Activated CD4-positive, alpha-beta T cell treated with anti-CD3 and anti-CD28 coated beads, Interleukin-2, amount 10 ng/mL, durations not matched to agents 7 days and 5 days (primary cell): Measurements from ENCODE around the gene VWDE. TPM values are rescaled to one million over a fixed set of nuclear protein-coding genes. Genes with fewer than 3 reads are reported as not detected.

Source experiments
- CTCF ChIA-PET: fragments of 350-600 bp; sonication (Branson Sonifier 250); formaldehyde crosslinking; loops from one replicate; lab custom pipeline; 2021; ENCODE audit warnings: antibody characterized with exemption; lab: Charles Lee
- POLR2A ChIA-PET: fragments of 350-600 bp; sonication (Branson Sonifier 250); formaldehyde crosslinking; loops from one replicate; lab custom pipeline; 2021; ENCODE audit warnings: antibody characterized with exemption; lab: Charles Lee
- DNase-seq: peaks from one replicate; pipeline ENCODE4 v3.0.0-alpha.2; 2020
- H3K27ac Mint-ChIP-seq: one replicate; pipeline ENCODE4 v1.8.0; 2021; ENCODE audit warnings: mild to moderate bottlenecking, moderate library complexity, mixed read lengths
- H3K27me3 Mint-ChIP-seq: one replicate; pipeline ENCODE4 v1.8.0; 2021; ENCODE audit warnings: mixed read lengths
- H3K36me3 Mint-ChIP-seq: one replicate; pipeline ENCODE4 v1.8.0; 2021; ENCODE audit warnings: low read depth, mixed read lengths
- H3K4me1 Mint-ChIP-seq: one replicate; pipeline ENCODE4 v1.8.0; 2021; ENCODE audit warnings: mixed read lengths
- H3K4me3 Mint-ChIP-seq: one replicate; pipeline ENCODE4 v1.8.0; 2021; ENCODE audit warnings: mild to moderate bottlenecking, moderate library complexity, mixed read lengths
- H3K9me3 Mint-ChIP-seq: one replicate; pipeline ENCODE4 v1.8.0; 2021; ENCODE audit warnings: mixed read lengths
- total RNA-seq, 2 experiments: library from RNA; stranded (reverse); gene quantifications; one replicate each; pipeline ENCODE4 v1.2.3, GENCODE V29; 2021

The VWDE gene
- total RNA-seq, 2 experiments from 2014 or later = 3.2 to 3.5 TPM

DNA sequence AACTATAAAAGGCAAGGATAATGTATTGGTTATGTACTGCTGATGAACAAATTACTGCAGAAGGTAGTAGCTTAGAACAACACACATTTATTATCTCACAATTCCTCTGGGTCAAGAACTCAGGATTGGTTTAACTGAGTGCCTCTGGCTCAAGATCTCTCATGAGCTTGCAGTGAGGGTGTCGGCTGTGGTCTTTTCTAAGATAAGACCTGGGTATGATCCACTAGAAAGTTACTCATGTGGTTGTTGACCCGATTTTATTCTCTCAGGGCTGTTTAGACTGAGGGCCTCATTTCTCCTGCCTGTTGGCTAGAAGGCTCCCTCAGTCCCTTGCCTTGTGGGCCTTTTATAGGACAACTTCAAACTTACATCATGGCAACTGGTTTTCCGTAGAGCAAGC is 86.7 kb downstream of the VWDE start:
- H3K27ac Mint-ChIP-seq = no peak overlapping the region
- no peaks in the 10 kb centered on the region for H3K36me3 Mint-ChIP-seq
- no peaks in the 10 kb centered on the region for H3K27me3 Mint-ChIP-seq
- H3K9me3 Mint-ChIP-seq = no peaks in the 10 kb centered on the region
- no peak for DNase-seq
- peaks cover 6% of the 10 kb centered on the region for H3K4me1 Mint-ChIP-seq
- POLR2A ChIA-PET = no interaction called here
- H3K4me3 Mint-ChIP-seq = no peak overlapping the region
- CTCF ChIA-PET = no interaction called here

DNA sequence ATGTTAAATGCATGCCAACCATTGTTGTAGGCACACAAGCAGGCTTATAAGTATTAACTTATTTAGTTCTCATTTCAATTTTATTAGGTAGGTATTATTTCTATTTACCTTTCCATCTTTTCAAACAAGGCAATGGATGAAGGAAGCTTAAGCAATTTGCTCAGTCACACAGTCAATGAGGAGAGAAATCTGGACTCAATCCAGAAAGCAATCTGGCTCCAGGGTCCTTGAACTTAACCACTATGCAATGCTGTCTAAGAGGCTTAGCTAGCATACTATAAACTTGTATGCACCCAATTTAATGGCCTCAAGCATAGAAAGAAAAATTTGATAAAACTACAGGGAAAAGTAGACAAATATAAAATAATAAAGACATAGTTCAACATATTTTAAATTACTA is 88.6 kb downstream of the VWDE start:
- Mint-ChIP-seq H3K9me3 (peaks cover 5% of the 10 kb centered on the region), H3K4me3 (no peak overlapping the region), H3K27me3 (no peaks in the 10 kb centered on the region), H3K36me3 (no peaks in the 10 kb centered on the region), H3K4me1 (peaks cover 6% of the 10 kb centered on the region), H3K27ac (no peak overlapping the region)
- ChIA-PET POLR2A (no interaction called here), CTCF (no interaction called here)
- no peak for DNase-seq

DNA sequence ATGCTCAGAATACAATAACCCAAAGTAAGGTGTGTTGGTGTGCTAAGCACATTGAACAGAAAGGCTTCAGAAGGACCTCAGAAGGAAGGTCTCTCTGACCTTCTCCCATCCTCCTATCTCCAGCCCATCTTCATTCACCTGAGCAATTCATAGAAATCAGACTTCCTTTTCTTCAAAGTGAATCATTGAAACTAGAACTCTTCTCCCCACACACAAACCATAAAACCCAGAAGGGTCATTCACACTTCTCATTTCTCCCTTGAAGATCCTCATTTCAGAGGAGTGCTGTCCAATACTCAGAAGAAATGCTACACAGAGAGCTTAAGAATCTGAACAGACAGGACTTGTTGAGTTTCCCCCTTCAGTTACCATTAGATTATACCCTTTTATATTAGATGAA is 89.5 kb downstream of the VWDE start:
- Mint-ChIP-seq H3K36me3 (no peaks in the 10 kb centered on the region), H3K9me3 (peaks cover 5% of the 10 kb centered on the region), H3K4me3 (no peak overlapping the region), H3K27ac (no peak overlapping the region), H3K4me1 (peaks cover 6% of the 10 kb centered on the region), H3K27me3 (no peaks in the 10 kb centered on the region)
- no peak for DNase-seq
- CTCF ChIA-PET = no interaction called here
- POLR2A ChIA-PET = no interaction called here

DNA sequence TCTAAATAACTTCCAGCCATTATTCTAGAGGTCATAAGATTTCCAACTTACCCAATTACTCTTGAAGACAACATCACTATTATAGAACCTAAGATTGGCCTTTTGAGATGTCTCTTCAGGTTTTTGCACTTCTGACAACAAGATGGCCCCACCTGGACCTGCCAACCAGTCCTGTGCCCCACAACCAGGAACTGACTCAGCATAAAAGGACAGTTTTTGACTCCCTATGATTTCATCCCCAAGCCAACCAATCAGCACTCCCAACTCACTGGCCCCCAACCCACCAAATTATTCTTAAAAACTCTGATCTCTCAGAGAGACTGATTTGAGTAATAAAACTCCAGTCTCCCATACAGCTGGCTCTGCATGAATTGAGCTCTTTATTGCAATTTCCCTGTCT is 98.2 kb downstream of the VWDE start:
- POLR2A ChIA-PET = no interaction called here
- Mint-ChIP-seq H3K9me3 (no peaks in the 10 kb centered on the region), H3K4me1 (peaks cover 2% of the 10 kb centered on the region), H3K36me3 (no peaks in the 10 kb centered on the region), H3K27me3 (no peaks in the 10 kb centered on the region), H3K27ac (no peak overlapping the region), H3K4me3 (no peak overlapping the region)
- DNase-seq = no peak
- CTCF ChIA-PET = no interaction called here

DNA sequence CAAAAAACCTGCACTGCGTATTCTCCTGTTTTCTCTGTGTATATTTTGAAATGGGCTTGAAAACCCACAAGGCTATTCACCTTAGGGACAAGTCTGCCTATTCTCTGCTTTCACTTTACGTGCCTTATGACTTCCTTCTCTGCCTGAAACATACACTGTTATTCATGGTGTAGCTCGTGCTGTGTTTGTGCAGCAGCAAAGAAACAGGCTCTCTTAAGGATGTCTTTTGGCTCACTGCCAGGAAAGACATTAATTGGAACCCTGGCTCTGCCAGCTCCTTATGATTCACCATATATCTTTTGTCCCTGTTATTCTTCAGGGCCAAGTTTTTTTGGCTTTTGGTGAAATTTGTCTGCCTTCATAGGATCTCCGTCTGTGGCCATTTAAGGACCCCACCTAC is 100.2 kb downstream of the VWDE start:
- CTCF ChIA-PET = no interaction called here

DNA sequence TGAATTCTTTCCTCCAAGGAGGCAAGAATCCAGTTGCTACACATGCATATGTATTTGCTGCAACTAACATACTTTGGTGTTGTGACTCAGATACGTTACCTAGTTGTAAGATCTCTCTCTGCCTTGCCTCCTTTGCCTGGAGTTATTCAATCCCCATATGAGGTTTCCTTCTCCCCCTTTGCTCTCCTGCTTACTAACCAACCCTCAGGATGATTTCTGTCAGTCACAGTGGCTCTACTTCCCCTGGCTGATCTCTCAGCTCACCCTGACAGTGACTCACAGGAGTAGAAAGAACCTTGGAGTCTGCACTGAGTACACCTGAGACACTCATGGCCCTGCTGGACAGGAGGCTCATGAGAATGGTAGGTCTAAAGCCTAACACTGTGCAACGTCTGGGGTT is 100.6 kb downstream of the VWDE start:
- ChIA-PET POLR2A (no interaction called here), CTCF (no interaction called here)
- H3K9me3 Mint-ChIP-seq = no peaks in the 10 kb centered on the region
- no peaks in the 10 kb centered on the region for H3K36me3 Mint-ChIP-seq
- H3K4me1 Mint-ChIP-seq = peaks cover 2% of the 10 kb centered on the region
- DNase-seq = no peak
- H3K27me3 Mint-ChIP-seq = no peaks in the 10 kb centered on the region
- no peak overlapping the region for H3K27ac Mint-ChIP-seq
- no peak overlapping the region for H3K4me3 Mint-ChIP-seq

More for the DNA sequence above, 100.2 kb downstream of the VWDE start:
- Mint-ChIP-seq H3K9me3 (no peaks in the 10 kb centered on the region), H3K4me1 (peaks cover 2% of the 10 kb centered on the region), H3K27ac (no peak overlapping the region), H3K36me3 (no peaks in the 10 kb centered on the region), H3K4me3 (no peak overlapping the region), H3K27me3 (no peaks in the 10 kb centered on the region)
- DNase-seq = no peak
- POLR2A ChIA-PET = no interaction called here

DNA sequence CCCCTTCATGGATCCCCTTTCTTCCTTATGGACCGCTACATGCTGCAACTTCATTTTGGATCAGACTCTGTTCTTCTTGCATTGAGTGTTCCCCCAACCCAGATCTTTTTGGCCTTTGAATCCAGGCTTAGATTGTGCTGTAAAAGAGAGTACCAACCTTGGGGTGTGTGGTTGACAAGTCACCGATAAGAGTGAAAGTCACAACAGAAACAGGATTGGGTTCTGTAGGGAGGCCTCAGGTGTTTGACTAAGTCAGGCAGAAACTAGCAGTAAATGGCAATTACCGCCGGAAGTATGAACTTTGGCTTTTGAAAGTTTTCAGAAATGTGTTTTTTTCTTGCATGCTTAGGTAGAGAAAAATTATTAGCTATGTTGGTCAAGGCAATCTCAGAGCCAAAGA is 103.2 kb downstream of the VWDE start:
- Mint-ChIP-seq H3K4me3 (no peak overlapping the region), H3K4me1 (peaks cover 6% of the 10 kb centered on the region), H3K36me3 (no peaks in the 10 kb centered on the region), H3K27me3 (no peaks in the 10 kb centered on the region), H3K27ac (no peak overlapping the region), H3K9me3 (no peaks in the 10 kb centered on the region)
- no peak for DNase-seq
- ChIA-PET CTCF (no interaction called here), POLR2A (no interaction called here)

DNA sequence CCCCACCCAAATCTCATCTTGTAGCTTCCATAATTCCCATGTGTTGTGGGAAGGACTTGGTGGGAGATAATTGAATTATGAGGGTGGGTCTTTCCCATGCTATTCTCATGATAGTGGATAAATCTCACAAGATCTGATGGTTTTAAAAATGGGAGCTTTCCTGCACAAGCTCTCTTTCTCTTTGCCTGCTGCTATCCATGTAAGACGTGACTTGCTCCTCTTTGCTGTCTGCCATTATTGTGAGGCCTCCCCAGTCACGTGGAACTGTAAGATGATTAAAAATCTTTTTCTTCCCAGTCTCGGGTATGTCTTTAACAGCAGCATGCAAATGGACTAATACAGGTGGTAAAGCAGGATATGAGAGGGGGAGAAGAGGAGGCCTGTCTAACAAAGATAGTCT is 104.3 kb downstream of the VWDE start:
- H3K36me3 Mint-ChIP-seq = no peaks in the 10 kb centered on the region
- H3K9me3 Mint-ChIP-seq = no peaks in the 10 kb centered on the region
- ChIA-PET POLR2A (no interaction called here), CTCF (interaction anchor here (0.8 kb wide), 1 partner anchor 10 kb away, joined by 5 read pairs; no protein-coding TSS in a partner anchor)
- no peak for DNase-seq
- H3K27me3 Mint-ChIP-seq = no peaks in the 10 kb centered on the region
- peaks cover 6% of the 10 kb centered on the region for H3K4me1 Mint-ChIP-seq
- H3K4me3 Mint-ChIP-seq = no peak overlapping the region
- no peak overlapping the region for H3K27ac Mint-ChIP-seq

DNA sequence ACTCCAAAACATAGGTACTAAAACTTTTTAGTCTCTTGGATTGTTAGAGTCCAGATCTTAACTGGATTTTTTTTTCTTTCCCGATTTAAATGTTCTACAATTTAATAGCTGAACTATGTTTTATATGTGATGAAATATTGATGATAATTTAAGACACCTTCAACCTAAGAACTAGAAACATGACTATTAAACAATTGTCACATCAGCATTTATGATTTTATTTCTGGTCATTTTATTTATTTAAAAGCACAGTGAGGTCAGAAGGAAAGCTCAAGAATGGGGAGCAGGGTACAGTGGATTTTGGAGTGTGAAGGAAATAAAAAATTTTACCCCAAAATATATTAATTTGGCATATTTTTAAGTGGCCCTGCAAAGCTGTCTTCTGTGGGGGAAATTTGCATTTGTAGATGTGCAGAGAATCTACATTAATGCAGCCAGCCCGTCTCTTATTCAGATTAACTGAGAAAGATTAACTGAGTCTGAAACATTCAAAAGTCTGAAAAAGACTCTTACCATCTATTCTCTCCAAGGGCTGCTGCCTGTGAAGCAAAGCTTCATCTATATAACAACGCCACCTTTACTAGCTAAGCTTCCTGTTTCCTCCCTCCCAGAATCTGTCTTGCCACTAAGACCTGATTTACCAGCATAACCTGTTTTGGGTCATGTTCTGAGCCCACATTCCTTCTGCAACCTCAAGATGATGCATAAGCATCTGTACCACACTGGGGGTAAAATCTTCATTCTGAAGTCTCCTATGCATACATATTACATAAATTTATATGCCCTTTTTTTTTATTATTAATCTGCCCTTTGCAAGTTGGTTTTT is 106.2 kb downstream of the VWDE start:
- no peak overlapping the region for H3K4me3 Mint-ChIP-seq
- peaks cover 4% of the 10 kb centered on the region for H3K4me1 Mint-ChIP-seq
- H3K27me3 Mint-ChIP-seq = no peaks in the 10 kb centered on the region
- CTCF ChIA-PET = interaction anchor here (0.6 kb wide), 1 partner anchor 212 kb away, joined by 3 read pairs; no protein-coding TSS in a partner anchor
- no peak overlapping the region for H3K27ac Mint-ChIP-seq
- H3K9me3 Mint-ChIP-seq = no peaks in the 10 kb centered on the region
- H3K36me3 Mint-ChIP-seq = no peaks in the 10 kb centered on the region
- no peak for DNase-seq
- POLR2A ChIA-PET = interaction anchor here (0.6 kb wide), 1 partner anchor 8 kb away, joined by 3 read pairs; no protein-coding TSS in a partner anchor

DNA sequence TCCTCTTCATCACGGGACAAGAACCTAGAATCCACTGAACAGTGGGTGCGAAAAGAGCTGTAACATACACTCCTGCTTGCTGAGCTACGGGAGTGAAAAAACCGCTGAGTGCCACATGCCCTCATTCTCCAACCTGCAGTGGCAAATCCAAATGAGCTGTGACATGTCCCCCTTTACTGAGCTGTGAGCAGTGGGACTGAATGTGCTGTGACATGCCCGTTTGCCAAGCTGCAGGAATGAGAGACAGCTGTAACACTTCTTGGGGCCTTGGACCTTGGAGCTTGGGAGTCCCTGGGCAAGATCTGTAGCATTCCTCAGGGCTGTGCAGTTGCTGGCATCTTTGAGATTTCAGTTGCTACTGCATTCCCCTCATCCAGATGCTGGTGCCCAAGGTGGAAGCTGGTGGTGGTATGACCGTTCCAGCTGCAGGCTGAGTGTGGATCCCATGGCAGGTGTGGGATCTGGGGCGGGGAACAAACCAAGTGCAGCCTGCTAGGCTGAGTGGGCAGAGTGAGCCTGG is 107.6 kb downstream of the VWDE start:
- DNase-seq = no peak
- no peak overlapping the region for H3K4me3 Mint-ChIP-seq
- no peaks in the 10 kb centered on the region for H3K27me3 Mint-ChIP-seq
- peaks cover 3% of the 10 kb centered on the region for H3K4me1 Mint-ChIP-seq
- no peak overlapping the region for H3K27ac Mint-ChIP-seq
- H3K36me3 Mint-ChIP-seq = no peaks in the 10 kb centered on the region
- ChIA-PET POLR2A (no interaction called here), CTCF (no interaction called here)
- no peaks in the 10 kb centered on the region for H3K9me3 Mint-ChIP-seq

DNA sequence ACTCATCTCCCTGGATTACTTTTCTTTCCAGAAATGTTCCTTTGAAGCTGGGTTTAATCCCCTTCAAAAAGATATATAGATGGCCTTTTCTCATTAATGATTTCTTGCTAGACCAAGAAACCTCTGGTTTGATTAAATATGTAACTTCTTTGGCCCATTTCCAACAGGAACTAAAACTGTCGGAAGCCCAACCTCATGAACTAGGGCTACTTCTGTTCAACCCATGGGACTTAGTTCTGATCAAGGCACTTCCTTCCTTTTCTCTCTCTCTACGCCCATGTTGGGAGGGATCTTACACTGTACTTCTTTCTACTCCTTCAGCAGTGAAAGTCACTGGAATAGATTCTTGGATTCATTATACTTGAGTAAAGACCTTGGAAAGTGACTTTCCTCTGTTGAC is 109.0 kb downstream of the VWDE start:
- Mint-ChIP-seq H3K27me3 (no peaks in the 10 kb centered on the region), H3K4me3 (no peak overlapping the region), H3K9me3 (peaks cover 2% of the 10 kb centered on the region), H3K27ac (no peak overlapping the region), H3K36me3 (no peaks in the 10 kb centered on the region), H3K4me1 (peaks cover 3% of the 10 kb centered on the region)
- CTCF ChIA-PET = no interaction called here
- DNase-seq = no peak
- POLR2A ChIA-PET = no interaction called here

DNA sequence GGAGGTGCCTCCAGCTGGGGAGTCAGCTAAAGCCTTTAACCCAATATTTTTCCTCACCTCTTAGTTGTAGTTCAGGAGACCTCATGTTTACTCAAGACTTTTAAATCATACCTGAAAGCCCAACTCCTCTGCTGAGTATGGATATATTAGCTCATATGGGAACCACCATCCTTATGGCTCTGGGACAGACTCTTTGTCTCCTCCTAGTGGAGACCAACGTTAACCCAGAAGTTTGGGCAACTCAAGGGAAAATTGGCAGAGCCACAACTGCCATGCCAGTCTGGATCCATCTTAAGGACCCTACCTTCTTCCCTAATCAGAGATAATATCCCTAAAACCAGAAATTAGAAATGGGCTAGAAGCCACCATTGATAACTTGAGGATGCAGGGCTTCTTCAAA is 111.8 kb downstream of the VWDE start:
- H3K9me3 Mint-ChIP-seq = peaks cover 13% of the 10 kb centered on the region
- peaks cover 1% of the 10 kb centered on the region for H3K27me3 Mint-ChIP-seq
- DNase-seq = peak; percentile 22
- no peaks in the 10 kb centered on the region for H3K36me3 Mint-ChIP-seq
- H3K4me1 Mint-ChIP-seq = no peaks in the 10 kb centered on the region
- no peak overlapping the region for H3K4me3 Mint-ChIP-seq
- ChIA-PET CTCF (interaction anchor here (1.0 to 1.4 kb wide), 2 partner anchors 16 to 47 kb away, joined by 3 to 8 read pairs; no protein-coding TSS in a partner anchor), POLR2A (no interaction called here)
- no peak overlapping the region for H3K27ac Mint-ChIP-seq

DNA sequence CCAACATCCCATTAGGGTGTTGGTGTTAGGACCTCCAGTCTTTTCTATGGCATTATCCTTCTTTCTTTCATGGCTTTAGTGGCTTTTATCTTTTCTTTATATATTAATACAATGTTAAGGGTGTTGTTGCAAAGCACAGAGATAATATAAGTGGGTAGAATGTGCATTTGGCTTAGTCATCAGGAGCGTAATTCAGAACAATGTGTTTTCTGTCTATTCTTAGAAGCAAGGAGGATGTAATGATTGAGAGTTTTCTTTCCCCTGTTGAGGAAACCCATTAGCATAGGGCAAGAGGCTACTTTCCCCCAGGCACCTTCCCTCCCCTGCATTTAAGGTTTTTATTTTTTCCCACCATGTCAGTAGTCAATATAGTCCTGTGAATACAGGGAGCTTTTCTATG is 112.9 kb downstream of the VWDE start:
- Mint-ChIP-seq H3K27me3 (peaks cover 2% of the 10 kb centered on the region), H3K9me3 (peaks cover 13% of the 10 kb centered on the region), H3K36me3 (no peaks in the 10 kb centered on the region), H3K27ac (no peak overlapping the region), H3K4me1 (no peaks in the 10 kb centered on the region), H3K4me3 (no peak overlapping the region)
- ChIA-PET POLR2A (no interaction called here), CTCF (no interaction called here)
- DNase-seq = no peak
